ENCODE data around the gene RAB3IL1.

RAB3IL1 gene

DNA sequence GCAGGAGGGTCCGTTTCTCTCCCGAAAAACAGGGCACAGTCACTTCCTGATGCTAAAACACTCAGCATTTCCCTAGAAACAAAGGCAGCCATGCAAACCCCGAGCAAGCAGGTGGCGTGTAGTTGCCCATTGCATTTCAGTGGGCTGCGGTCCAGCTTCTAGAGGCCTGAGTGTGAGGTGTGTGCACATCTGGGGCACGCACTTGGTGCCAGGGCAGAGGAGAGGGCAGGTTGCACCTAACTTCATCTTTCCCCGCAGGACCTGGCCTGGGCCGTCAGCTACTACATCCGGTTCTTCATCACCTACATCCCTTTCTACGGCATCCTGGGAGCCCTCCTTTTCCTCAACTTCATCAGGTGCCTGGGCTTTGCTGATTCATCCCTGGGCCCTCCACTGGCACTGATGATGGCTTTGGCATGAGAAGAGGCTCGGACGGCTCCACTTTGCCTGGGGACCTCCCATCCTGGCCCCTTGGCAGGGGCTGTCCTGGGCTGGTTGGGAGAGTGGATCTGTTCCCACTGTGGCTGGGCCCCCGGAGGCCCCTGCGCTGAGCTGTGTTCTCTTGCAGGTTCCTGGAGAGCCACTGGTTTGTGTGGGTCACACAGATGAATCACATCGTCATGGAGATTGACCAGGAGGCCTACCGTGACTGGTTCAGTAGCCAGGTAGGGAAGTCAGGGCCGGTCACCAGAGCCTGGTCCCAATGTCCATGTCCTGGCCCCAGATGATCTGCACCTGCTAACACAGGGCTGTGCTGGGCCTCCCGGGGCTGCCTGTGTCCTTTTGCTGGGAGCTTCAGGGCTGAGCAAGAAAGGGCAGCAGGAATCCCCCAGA, 54.4 kb downstream of the RAB3IL1 start:
- DNase-seq: no peak

DNA sequence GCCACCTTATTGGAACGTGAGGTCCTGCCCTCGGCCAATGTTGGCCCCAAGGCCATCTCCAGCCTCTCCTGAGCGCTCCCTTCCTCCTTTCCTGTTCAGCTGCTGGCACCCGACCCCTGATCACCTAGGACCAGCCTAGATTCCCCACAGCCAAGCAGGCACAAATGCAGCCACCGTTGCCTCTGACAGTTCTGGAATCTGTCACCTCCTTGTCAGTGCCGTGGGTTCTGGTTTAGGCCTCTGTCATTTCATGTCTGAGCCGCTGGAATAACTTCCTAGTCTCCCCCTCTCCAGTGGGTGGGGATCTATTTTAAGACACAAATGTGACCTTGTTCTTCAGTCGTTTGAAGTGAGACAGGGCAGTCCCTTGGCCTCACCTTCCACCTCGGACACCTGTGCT, 55.7 kb downstream of the RAB3IL1 start:
- no peak for DNase-seq

DNA sequence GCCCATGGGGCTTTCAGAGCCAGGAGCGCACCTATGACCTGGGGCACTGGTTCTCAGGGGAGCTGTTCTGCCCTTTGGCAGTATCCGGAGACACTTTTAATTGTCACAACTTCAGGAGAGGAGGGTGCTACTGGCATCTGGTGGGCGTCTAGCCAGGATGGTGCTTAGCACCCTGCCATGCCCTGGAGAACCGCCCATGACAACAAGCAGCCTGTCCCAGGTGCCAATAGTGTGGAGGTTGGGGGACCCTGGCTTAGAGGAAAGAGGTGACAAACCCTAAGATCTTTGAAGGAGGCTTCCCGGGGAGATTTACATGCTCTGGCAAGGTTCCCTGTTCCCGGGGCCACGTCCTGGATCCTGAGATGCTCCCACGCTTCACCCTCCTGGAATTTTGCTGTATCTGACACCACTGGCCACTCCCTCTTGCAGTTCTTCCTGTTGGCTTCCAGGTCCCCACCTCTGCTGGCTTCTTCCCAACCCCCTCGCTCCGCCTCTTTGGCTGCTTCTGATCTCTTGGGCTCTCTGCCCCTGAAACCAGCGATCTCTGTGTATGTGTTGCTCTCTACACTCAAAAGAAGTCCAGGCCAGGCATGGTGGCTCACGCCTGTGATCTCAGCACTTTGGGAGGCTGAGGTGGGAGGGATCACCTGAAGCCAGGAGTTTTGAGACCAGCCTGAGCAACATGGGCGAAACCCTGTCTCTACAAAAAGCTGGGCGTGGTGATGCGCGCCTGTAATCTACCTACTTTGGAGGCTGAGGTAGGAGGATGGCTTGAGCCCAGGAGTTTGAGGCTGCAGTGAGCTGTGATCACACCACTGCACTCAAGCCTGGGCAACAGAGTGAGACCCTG, 57.1 kb downstream of the RAB3IL1 start:
- DNase-seq: no peak

DNA sequence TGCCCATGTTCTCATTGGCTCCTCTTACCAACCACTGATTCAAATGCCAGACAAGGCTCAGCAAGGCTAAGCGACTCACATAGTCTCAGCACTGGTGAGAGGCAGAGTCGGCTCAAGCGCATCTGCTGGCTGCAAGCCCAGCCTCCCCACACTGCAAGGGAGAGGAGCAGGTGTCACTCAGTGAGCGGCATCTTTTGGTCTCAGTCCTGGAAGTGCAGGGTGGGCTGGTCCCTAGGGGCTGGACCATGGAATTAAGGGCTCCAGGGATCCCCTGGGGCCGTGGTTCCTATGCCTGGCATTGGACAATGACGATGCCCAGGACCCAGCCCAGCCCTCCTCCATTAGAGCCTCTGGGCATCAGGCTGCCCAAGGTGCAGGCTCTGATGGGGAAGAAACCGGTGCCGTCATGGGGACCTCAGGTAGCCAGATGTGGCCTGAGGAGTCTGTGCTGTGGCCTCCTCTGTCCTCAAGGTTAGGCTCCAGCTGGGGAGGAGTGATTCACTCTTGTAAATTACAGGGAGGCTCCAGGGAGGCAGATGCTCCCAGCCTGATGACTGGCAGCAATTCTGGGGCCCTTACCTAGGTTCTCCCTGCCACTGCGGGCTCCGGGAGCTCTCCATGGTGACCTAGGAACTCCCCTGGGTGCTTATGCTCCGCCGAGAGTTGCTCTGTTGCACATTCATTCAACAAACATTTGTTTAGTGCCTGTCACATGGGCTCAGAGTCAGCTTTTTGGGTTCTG, 61.3 kb downstream of the RAB3IL1 start:
- DNase-seq: no peak

DNA sequence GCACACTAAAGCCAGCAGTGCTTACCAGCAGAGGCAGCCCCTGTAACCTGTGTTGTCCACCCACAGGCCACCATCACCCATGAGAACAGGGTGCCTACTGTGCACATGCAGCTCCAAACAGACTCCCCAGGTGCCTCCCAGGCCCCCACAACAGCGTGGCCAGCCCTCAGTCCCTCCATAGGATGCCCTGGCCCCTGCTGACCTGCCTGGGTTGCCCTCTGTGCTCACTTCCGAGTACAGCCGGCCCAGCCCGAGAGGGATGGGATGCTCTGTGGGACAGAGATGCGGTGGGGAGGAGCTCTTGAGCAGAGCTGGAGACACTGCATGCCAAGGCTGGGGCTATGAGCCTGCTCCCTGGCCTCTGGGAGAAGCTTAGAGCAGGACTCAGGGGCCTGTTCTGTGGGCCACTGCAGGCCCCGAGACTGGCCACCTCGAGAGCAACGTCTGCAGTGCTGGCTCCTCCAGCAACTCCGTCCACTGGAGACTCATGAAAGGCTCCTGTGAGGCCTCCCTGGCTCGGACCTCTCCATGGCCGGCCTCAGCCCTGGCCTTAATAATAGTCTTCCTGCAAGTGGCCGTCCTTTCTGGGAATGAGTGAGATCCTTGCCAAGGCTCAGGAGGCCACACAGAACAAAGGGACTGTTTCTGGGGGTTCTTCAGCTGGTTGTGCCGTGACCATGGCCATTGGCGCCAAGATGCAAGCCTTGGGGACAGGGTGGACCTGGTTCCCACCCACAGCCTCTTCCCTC, 62.2 kb downstream of the RAB3IL1 start:
- no peak for DNase-seq

DNA sequence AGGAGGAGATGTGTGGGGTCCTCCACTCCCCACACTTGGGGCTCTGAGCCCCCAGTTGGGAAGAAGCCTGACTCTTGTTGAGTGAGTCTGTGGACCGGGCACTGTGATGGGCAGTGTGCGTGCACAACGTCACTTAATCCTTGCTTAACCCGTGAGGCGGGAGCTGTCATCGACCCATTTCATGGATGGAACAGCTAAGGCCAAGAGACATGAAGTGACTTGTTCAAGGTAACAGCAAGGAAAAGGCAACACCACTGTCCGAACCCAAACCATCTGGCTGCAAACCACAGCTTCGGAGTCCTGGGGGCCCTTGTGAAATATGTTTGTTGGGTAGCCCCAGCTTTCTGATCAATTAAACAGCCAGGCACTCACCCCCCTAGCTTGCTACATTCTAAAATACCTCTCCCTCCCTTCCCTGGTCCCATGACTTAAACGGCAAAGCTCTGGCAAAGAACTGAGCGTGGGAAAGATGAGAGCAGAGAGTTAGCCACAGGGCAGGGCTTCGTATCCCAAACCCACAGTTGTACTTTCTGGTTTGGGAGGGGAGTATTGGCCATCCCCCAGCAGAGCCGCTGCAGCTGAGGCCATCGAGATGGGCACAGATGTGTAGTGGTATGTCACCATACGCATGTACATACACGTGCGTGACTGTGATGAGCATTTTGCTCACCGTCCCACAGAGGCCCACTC, 63.0 kb downstream of the RAB3IL1 start:
- no peak for DNase-seq

DNA sequence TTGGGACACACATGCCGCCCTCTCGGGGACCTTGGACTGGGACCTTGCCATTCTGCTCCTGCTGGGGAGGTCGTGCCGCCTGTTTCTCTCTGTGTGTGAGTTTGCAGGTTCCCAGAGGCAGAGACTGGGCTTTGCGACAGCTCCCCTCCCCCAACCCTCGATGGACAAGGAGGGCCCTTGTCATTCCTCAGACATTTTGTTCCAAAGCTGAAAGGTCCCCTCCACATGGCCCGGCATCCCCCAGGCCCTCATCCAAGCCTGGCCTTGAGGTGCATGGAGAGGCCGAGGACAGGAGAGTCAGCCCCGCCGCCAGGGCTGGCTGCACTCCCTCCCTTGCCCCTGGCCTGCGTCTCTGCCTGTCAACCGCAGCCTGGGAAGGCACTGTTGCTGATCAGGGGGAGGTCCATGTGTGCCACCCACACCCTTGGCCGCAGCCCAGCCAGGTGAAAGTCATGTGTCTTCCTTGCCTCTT, 63.6 kb downstream of the RAB3IL1 start:
- no peak for DNase-seq

DNA sequence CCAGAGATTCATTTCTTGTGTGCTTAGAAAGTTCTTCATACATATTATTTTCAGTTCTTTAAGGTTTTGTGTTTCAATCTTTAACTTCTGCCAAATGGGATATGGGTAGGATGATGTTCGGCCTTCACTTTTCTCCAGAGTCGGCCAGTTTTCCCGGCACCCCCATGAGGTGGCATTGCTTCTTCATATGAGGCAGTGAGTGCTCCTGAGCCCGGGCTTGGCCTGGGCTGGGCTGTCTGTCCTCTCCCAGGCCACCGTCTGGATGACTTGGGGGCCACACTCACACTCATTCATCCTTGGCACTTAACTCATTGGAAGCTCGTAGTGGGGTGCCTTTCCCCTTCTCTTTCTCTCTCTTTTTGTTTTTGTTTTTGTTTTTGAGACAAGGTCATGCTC, 65.5 kb downstream of the RAB3IL1 start:
- DNase-seq: no peak

DNA sequence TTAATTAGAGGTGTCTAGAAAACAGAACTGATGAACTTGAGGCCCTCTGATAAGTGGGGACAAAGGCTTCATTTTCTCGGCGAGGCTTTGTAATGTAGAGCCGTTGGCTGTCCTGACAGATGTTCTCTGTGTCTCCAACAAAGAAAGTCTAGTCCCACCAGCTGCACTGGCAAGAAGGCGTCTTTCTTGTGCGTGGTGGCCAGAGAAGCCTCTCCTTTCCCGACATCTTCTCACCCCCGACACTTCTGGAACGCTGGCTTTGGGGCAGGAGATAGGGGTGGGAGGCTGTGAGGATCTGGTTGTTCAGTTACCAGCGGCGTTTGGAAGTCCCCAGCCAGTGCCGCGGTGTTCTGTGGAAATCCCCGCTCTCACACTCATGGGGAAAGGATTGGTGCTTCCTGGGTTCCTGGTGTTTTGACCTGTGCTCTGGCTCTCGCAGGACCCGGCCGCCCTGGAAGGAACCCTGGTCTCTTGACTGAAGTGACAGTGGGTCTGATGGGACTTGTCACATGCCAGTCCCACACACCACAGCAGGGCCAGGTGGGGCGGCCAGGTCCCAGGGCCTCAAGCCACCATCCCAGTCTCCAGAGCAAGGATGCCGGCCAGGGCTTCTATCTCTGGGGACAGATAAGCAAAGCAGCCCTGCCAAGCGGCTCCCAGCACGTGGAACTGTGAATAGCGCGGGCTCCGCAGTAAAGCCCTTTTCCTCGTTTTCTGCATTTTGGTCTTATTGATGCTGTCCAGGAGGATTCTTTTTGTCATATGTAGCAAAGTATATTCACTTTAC, 66.1 kb downstream of the RAB3IL1 start:
- no peak for DNase-seq

DNA sequence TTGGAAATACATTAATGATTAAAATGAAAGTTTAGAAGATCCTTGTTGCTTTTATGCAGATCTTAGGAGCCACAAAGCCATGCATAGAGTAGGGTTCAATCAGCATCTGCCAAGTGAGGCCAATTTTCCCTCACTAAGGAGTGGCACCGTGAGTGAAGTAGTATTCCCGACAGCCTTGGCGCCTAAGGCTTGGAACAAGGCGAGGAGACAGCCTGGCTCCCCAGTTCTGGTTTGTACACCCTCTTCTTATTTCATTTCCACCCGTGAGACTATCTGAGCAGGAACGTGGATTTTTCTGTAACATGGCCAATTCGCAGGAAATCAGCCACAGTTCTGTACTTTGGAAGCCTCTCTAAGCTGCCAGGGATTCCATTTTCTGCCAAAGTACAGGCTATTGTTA, 66.7 kb downstream of the RAB3IL1 start:
- DNase-seq: no peak

DNA sequence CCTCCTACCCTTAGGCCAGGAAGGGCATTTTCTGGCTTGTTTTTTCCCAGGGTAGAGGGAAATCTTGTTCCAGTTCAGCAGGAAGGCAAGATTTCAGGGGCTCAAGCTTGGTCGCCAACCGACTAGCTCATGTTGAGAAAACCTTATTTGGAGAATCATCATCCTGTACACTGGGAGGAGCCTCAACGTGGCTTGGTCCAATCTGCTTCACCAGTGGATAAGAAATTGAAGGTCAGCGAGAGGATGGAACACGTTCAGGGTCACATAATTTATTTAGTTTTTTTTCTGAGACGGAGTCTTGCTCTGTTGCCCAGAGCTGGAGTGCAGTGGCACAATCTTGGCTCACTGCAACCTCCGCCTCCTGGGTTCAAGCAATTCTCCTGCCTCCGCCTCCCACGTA, 68.7 kb downstream of the RAB3IL1 start:
- DNase-seq: no peak

DNA sequence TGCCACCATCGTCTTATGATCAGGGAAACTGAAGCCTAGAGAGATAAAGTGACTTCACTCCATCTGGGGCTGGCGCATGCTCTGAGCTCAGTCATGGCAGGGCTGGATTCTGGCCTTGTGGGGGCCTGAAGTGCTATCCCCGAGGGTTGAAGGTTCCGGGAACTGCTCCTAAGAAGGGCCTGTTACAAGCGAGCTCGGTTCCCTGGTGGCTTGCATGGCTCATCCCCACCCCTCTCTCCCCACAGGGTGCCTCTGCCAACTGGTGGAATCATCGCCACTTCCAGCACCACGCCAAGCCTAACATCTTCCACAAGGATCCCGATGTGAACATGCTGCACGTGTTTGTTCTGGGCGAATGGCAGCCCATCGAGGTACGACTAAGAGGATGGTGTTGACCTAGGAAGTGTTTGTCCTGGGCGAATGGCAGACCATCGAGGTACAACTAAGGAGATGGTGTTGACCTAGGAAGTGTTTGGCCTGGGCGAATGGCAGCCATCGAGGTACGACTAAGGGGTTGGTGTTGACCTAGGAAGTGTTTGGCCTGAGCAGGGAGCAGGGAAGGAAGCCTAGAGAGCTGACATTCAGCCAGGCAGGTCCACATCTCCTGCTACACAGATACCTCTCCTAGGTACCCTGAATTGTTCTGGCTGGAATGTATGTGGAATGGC, 69.3 kb downstream of the RAB3IL1 start:
- DNase-seq: no peak
